GM06990 (cell line): ENCODE results near the gene TMEM184C.

ENCODE experiments used
- DNase-seq: peaks from one replicate; pipeline ENCODE4 v3.0.0-alpha.2; 2011; ENCODE audit not compliant: insufficient read length; ENCODE audit errors: extremely low read depth
- H3K27me3 ChIP-seq: replicated peaks from 2 replicates; pipeline ENCODE4 v1.6.0; 2011; ENCODE audit warnings: low read length; ENCODE audit not compliant: control insufficient read depth, insufficient read depth
- H3K36me3 ChIP-seq: 2 replicates; pipeline ENCODE4 v1.5.1; 2011; ENCODE audit warnings: low read length; ENCODE audit not compliant: control insufficient read depth, insufficient read depth
- H3K4me3 ChIP-seq: replicated peaks from 2 replicates; pipeline ENCODE4 v1.5.1; 2011; ENCODE audit warnings: low read depth, mild to moderate bottlenecking, control low read depth, low read length
- TF ChIP-seq, protein P1 (sequence below): IDR thresholded peaks from 2 replicates; pipeline ENCODE4 v1.5.1; 2011; ENCODE audit warnings: low read length, control low read depth, mild to moderate bottlenecking, inconsistent platforms; ENCODE audit not compliant: insufficient read depth, poor library complexity, severe bottlenecking

TMEM184C gene

GRCh38 chr4:147639388-147639787, 22.2 kb downstream of the TMEM184C start:
- no peak for DNase-seq
- no peaks in the 10 kb centered on the region; the same call in 1 of the 2 replicates for H3K36me3 ChIP-seq
- H3K4me3 ChIP-seq: no peak overlapping the region
- no peaks in the 10 kb centered on the region for H3K27me3 ChIP-seq
- TF ChIP-seq, protein P1, sequence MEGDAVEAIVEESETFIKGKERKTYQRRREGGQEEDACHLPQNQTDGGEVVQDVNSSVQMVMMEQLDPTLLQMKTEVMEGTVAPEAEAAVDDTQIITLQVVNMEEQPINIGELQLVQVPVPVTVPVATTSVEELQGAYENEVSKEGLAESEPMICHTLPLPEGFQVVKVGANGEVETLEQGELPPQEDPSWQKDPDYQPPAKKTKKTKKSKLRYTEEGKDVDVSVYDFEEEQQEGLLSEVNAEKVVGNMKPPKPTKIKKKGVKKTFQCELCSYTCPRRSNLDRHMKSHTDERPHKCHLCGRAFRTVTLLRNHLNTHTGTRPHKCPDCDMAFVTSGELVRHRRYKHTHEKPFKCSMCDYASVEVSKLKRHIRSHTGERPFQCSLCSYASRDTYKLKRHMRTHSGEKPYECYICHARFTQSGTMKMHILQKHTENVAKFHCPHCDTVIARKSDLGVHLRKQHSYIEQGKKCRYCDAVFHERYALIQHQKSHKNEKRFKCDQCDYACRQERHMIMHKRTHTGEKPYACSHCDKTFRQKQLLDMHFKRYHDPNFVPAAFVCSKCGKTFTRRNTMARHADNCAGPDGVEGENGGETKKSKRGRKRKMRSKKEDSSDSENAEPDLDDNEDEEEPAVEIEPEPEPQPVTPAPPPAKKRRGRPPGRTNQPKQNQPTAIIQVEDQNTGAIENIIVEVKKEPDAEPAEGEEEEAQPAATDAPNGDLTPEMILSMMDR: no peak

- H3K27me3 ChIP-seq: no peaks in the 10 kb centered on the region
- no peaks in the 10 kb centered on the region; the same call in 1 of the 2 replicates for H3K36me3 ChIP-seq
- H3K4me3 ChIP-seq: no peak overlapping the region
- TF ChIP-seq, protein P1: no peak
- DNase-seq: no peak
Measured at GRCh38 chr4:147640331-147640730, 23.1 kb downstream of the TMEM184C start.

- no peaks in the 10 kb centered on the region for H3K27me3 ChIP-seq
- no peak for DNase-seq
- H3K4me3 ChIP-seq: no peak overlapping the region
- no peaks in the 10 kb centered on the region; the same call in 1 of the 2 replicates for H3K36me3 ChIP-seq
- TF ChIP-seq, protein P1: no peak
Measured at GRCh38 chr4:147643616-147644015, 26.4 kb downstream of the TMEM184C start.

GRCh38 chr4:147644471-147644870, 27.3 kb downstream of the TMEM184C start:
- Histone ChIP-seq H3K36me3 (no peaks in the 10 kb centered on the region; the same call in 1 of the 2 replicates), H3K27me3 (no peaks in the 10 kb centered on the region), H3K4me3 (no peak overlapping the region)
- DNase-seq: no peak
- TF ChIP-seq, protein P1: no peak

DNA sequence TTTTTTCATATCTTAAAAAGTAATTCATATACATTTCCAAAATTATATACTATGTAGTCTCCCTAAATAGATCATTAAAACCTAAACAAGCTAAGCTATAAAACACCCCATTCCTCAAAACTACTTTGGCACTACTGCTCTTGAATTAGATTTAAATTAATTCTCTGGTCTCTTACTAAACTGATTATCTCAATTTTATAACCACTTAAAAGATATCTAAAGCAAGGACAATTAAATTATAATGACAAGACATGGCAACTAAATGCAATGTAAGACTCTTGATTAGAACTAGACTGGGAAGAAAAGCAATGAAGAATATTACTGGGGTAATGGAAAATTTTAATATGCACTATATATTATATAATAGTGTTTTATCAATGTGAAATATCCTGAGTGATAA, 27.9 kb downstream of the TMEM184C start:
- Histone ChIP-seq H3K4me3 (no peak overlapping the region), H3K36me3 (no peaks in the 10 kb centered on the region; the same call in 1 of the 2 replicates), H3K27me3 (no peaks in the 10 kb centered on the region)
- no peak for DNase-seq
- TF ChIP-seq, protein P1: no peak

- TF ChIP-seq, protein P1: no peak
- peaks cover 1% of the 10 kb centered on the region for H3K36me3 ChIP-seq
- H3K4me3 ChIP-seq: no peak overlapping the region
- H3K27me3 ChIP-seq: no peaks in the 10 kb centered on the region
- DNase-seq: no peak
Measured at GRCh38 chr4:147648656-147649055, 31.5 kb downstream of the TMEM184C start.
